NCI-H1092 (cell line): Measurements from ENCODE around the gene NRXN2.
"Not testable (repeated sequence)": the region's sequence is repeated elsewhere in the genome, so short reads cannot be mapped to it uniquely, and the experiment has no call there.

Experiments
- DNase-seq: peaks from one replicate; lab custom pipeline; 2025; lab: John Stamatoyannopoulos, UW

Gene NRXN2

DNA sequence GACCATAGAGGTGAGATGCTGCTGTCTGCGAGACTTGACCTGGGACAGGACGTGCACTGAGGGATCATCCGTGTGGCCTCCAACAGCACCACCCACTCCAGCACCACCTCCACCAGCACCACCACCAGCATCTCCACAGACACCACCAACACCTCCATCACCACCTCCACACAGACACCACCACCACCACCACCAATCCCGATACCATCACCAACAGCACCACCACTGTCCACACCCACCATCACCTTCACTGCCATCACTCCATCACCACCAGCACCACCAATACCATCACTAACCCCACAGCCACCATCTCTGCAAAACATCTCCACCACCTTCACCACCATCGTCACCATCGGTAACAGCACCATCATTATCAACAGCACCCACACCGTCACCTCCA lies 158.6 kb downstream of the NRXN2 start:
- no peak for DNase-seq

DNA sequence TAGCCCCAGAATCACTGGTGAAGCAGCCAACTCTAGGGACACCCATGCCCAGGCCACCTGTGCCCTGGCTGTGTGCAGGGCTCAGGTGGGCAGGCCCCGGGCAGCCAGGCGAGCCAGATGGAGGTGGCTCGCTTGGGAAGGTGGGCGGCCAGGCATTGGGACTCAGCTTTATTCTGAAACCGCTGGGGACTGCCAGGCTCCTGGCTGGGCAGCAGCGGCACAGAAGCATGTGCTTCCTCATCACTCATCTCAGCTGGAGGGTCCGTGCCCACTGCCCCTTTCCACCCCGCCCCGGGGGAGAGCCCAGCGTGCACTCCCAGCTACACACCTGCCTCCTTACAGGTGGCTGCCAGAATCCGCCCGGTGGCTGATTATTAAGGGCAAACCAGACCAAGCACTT lies 159.0 kb downstream of the NRXN2 start:
- no peak for DNase-seq

DNA sequence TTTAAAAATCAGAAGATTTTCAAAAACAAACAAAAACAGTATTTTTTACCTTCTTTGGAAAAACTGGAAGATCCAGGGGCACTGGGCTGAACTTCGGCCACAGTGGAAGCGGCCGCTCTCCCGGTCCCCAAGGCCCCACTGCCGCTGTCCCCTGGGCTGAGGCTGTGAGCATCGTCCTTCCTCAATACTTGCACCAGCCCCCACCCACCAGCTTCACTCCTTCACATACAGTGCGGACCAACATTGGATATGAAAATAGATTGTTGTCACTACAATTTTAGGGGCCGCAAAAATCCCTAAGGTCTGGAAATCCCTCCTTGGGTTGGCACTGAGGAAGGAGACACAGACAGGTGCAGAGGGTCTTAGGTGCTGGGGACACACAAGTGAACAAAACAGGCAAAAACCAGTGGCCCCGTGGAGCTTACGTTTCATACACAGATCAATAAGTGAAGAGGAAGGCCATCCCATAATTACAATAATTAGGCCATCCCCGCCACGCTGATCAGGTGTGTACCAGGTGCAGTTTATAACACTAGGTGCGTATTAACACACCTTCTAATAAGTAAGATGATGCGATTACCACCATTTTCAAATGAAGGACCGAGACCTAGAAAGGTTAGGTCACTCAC lies 160.2 kb downstream of the NRXN2 start:
- no peak for DNase-seq

DNA sequence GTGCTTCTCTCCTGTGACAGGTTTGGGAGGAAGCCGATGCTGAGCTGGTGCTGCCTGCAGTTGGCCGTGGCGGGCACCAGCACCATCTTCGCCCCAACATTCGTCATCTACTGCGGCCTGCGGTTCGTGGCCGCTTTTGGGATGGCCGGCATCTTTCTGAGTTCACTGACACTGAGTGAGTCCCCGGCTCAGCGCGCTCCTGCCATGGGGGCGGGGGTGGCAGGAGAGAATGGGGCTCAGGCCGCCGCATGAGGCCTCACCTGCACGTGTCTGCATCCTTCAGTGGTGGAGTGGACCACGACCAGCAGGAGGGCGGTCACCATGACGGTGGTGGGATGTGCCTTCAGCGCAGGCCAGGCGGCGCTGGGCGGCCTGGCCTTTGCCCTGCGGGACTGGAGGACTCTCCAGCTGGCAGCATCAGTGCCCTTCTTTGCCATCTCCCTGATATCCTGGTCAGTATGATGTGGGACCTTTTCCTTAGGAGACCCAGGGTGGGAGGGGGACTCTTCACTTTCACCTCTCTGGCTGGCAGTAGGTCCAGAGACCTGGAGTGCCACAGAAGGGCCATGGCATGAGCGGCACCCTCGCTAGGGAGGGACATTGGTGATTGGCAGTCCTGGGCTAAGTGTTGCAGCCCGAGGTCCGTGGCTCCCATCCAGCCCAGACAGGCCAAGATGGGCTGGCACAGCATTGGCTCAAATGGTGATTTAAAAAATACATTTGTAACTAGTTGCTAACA lies 160.8 kb downstream of the NRXN2 start:
- DNase-seq = no peak

DNA sequence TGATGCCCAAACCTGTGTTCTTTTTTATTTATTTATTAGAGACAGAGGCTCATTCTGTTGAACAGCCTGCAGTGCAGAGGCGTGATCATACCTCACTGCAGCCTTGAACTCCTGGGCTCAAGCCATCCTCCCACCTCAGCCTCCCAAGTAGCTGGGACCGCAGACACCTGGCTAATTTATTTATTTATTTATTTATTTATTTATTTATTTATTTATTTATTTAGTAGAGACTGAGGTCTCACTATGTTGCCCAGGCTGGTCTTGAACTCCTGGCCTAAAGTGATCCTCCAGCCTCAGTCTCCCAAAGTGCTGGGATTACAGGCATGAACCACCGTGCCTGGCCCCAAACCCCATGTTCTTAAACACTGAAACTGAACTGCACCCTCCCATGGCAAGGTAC lies 161.6 kb downstream of the NRXN2 start:
- DNase-seq = not testable (repeated sequence)

DNA sequence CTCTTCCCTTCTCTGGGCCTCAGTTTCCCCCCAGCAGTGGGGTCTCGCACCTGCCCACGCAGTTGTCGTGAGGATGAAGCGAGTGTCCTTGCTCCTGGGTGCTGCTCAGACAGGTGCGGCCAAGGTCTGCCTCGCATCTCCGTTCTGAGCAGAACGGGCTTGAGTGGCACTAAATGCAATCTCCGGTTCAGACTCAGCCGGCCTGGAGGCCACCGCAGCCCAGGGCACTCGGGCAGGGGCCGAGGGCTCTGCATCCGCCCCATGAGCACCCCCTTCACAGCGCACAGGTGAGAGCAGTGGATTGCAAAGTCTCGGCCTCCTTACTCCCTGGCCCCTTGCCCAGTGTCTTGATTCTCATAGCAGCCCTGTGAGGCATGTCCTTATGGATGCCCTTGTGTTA lies 162.1 kb downstream of the NRXN2 start:
- no peak for DNase-seq

GRCh38 chr11:64560139-64560771 lies 162.7 kb downstream of the NRXN2 start:
- DNase-seq = no peak

- no peak for DNase-seq
These were observed 163.5 kb downstream of the NRXN2 start for GRCh38 chr11:64559351-64560138.

DNA sequence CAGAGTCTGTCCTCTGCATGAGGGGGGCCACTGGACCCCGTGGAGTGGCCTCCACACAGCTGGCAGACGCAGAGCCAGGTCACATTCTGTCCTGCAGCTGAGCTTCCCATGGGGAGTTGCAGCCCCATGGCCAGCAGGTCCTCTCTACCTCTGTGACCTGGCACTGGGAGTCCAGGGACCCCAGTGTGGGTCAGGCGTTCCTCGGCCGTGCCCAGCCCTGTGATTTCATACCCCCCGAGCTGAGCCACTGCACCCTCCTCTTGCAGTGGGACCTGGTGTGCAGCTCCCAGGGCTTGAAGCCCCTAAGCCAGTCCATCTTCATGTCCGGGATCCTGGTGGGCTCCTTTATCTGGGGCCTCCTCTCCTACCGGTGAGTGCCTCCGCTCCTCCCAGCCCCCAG lies 164.1 kb downstream of the NRXN2 start:
- DNase-seq = no peak

DNA sequence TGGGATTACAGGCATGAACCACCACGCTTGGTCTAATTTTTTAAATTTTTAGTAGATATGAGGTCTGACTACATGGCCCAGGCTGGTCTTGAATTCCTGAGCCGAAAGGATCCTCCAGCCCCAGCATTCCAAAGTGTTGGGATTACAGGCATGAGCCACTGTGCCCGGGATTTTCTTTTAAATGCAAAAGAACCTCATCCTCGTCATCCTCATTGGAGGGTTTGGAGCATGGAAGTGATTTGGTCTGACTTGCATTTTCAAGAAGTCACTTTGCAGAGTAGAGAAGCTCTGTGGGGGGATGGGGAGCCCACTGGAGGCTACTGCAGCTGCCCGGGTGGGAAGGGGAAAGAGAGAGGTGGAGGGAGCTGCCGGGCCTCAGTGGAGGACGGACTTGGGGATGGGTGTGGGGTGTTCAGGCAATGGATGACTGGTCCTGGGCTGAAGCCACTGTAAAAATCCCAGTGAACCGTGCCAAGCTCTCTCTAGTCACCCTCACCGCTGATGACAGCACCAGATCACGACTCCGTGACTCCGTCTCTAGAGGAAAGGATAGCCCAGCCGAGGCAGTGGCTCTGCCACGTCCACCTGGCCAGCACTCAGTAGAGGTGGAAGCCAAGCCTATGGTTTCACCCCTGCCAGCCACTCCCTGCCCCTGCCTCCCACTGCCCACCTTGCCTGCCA lies 164.8 kb downstream of the NRXN2 start:
- no peak for DNase-seq

DNA sequence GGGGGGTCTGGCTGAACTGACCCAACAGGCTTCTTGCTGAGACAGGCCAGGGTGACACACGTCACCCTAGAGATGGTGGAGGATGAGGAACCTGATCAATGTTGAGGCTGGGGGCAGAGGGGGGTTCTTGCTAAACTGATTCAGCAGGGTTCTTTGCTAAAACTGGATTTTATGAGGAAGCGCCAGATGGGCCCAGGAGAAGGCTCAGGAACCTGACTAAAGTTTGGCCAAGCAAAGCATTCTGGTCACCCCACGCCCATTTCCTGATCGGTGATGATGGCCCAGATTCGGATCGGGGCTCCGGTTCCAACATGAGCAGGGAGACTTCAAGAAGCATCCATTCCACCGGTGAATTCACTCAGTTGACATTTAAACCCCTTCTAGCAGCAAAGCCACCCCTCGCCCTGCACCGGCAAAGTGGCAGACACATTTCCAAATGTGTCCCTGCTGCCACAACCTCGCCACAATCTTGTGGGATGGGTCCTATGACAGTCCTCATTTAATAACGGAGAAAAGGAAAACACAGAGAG lies 166.2 kb downstream of the NRXN2 start:
- DNase-seq = no peak
